ENCODE results near the gene RHOA.
"Not testable (repeated sequence)": the region's sequence is repeated elsewhere in the genome, so short reads cannot be mapped to it uniquely, and the experiment has no call there.

Gene RHOA

GRCh38 chr3:49333091-49333490 is 78.7 kb downstream of the RHOA start:
- no peak for TF ChIP-seq POLR2AphosphoS5 (IDR thresholded peaks at IDR 0.05; ENCODE audit: low read depth)
- TF ChIP-seq SPI1 (IDR thresholded peaks at IDR 0.05; ENCODE audit: borderline replicate concordance, low read depth), result 0 out of 2 replicates have a peak, but pooled peaks have one; percentile 3
- H3K27ac ChIP-seq (replicated peaks), result peak overlapping the region; percentile 81
- DNase-seq (ENCODE audit: low read depth in 1 of 2, low spot score in 1 of 2), result peak; percentile 49 to 89
- no peak overlapping the region for H3K4me3 ChIP-seq (replicated peaks; ENCODE audit: insufficient read depth, low read length)
- H3K27me3 ChIP-seq (ENCODE audit: insufficient read depth, poor library complexity, severe bottlenecking), result no peaks in the 10 kb centered on the region

DNA sequence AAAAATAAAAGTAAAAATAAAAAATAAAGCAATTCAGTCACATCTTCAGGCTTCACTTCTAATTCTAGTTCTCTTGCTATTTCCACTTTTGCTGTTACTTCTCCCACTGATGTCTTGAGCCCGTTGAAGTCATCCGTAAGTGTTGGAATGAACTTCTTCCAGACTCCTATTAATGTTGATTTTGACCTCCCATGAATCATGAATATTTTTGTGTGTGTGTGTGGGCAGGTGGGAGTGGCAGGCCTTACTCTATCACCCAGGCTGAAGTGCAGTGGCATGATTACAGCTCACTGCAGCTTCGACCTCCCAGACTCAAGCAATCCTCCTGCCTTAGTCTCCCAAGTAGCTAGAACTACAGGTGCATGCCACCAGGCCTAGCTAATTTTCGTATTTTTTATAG is 82.6 kb downstream of the RHOA start:
- no peak for TF ChIP-seq GABPA (IDR thresholded peaks at IDR 0.05; ENCODE audit: low read depth)
- TF ChIP-seq SPI1 (IDR thresholded peaks at IDR 0.05; ENCODE audit: borderline replicate concordance, low read depth), result no peak
- no peak for TF ChIP-seq CTCF (IDR thresholded peaks at IDR 0.05; ENCODE audit: insufficient read depth, low read length)
- TF ChIP-seq POLR2AphosphoS5 (IDR thresholded peaks at IDR 0.05; ENCODE audit: low read depth), result no peak
- no peak for TF ChIP-seq REST (IDR thresholded peaks at IDR 0.05; ENCODE audit: insufficient replicate concordance, low read depth)
- Histone ChIP-seq H3K27me3 (ENCODE audit: insufficient read depth, poor library complexity, severe bottlenecking) (no peaks in the 10 kb centered on the region), H3K27ac (replicated peaks) (no peak overlapping the region), H3K4me3 (replicated peaks; ENCODE audit: insufficient read depth, low read length) (no peak overlapping the region)
- DNase-seq (ENCODE audit: low read depth in 1 of 2, low spot score in 1 of 2), result no peak

DNA sequence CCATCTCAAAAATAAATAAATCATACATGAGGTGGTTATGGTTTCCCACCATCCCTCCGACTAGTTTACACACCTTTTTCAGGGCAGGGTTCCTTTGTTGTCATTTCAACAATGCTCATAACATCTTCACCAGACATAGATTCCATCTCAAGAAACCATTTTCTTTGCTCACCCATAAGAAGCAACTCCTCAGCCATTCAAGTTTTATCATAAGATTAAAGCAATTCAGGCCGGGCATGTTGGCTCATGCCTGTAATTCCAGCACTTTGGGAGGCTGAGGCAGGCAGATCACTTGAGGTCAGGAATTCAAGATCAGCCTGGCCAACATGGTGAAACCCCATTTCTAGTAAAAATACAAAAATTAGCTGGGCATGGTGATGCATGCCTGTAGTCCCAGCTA is 83.4 kb downstream of the RHOA start:
- H3K4me3 ChIP-seq (replicated peaks; ENCODE audit: insufficient read depth, low read length); H3K27me3 ChIP-seq (ENCODE audit: insufficient read depth, poor library complexity, severe bottlenecking); DNase-seq (ENCODE audit: low read depth in 1 of 2, low spot score in 1 of 2); H3K27ac ChIP-seq (replicated peaks): not testable (repeated sequence)

DNA sequence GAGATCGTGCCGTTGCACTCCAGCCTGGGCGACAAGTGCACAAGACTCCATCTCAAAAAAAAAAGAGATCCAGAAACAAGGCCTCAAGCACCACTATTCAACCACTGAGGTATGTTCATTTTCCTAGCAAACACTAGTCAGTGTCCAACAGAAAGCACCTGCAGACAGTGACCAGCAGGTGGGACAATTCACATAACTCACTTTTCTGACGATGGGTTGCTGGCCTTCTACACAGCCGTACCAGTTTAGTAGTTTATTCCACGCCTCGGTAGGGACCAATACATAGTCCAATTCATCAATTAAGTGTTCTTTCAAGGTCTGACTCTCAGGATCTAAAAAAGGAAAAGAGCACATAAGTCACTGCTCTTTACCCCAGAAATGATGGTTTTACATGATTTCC is 84.3 kb downstream of the RHOA start:
- no peak for DNase-seq (ENCODE audit: low read depth in 1 of 2, low spot score in 1 of 2)
- Histone ChIP-seq H3K27ac (replicated peaks) (no peak overlapping the region), H3K4me3 (replicated peaks; ENCODE audit: insufficient read depth, low read length) (no peak overlapping the region), H3K27me3 (ENCODE audit: insufficient read depth, poor library complexity, severe bottlenecking) (no peaks in the 10 kb centered on the region)
- TF ChIP-seq POLR2AphosphoS5 (IDR thresholded peaks at IDR 0.05; ENCODE audit: low read depth) (no peak), SPI1 (IDR thresholded peaks at IDR 0.05; ENCODE audit: borderline replicate concordance, low read depth) (no peak), REST (IDR thresholded peaks at IDR 0.05; ENCODE audit: insufficient replicate concordance, low read depth) (no peak), GABPA (IDR thresholded peaks at IDR 0.05; ENCODE audit: low read depth) (no peak), CTCF (IDR thresholded peaks at IDR 0.05; ENCODE audit: insufficient read depth, low read length) (no peak)

GRCh38 chr3:49324768-49325167 is 87.0 kb downstream of the RHOA start:
- TF ChIP-seq REST (IDR thresholded peaks at IDR 0.05; ENCODE audit: insufficient replicate concordance, low read depth), result no peak
- no peak for TF ChIP-seq GABPA (IDR thresholded peaks at IDR 0.05; ENCODE audit: low read depth)
- no peak for TF ChIP-seq SPI1 (IDR thresholded peaks at IDR 0.05; ENCODE audit: borderline replicate concordance, low read depth)
- TF ChIP-seq POLR2AphosphoS5 (IDR thresholded peaks at IDR 0.05; ENCODE audit: low read depth), result no peak
- no peak for TF ChIP-seq CTCF (IDR thresholded peaks at IDR 0.05; ENCODE audit: insufficient read depth, low read length)
- DNase-seq (ENCODE audit: low read depth in 1 of 2, low spot score in 1 of 2), result no peak
- Histone ChIP-seq H3K4me3 (replicated peaks; ENCODE audit: insufficient read depth, low read length) (no peak overlapping the region), H3K27me3 (ENCODE audit: insufficient read depth, poor library complexity, severe bottlenecking) (no peaks in the 10 kb centered on the region), H3K27ac (replicated peaks) (no peak overlapping the region)
